Measurements from ENCODE around the gene AHRR.

DNA sequence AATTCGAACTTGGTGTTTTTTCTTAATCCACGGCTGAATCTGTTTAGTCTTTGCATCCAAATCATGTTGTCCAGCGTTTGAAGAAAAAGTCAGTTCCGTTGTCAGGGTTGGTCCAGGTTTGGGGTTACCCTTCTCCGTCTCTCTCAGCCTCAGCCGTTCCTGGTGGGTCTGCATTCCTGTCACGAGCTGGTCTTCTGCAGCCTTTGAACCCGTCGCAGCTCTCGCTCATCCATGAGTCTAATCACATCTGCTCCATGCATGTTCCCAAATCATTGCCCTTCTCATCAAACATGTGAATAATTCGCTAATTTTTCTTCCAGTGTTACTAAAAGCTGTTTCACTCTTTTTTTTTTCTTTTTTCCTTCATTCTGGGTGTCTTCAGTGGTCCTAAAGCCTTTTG, 82.5 kb downstream of the AHRR start:
- TF ChIP-seq, protein P1, sequence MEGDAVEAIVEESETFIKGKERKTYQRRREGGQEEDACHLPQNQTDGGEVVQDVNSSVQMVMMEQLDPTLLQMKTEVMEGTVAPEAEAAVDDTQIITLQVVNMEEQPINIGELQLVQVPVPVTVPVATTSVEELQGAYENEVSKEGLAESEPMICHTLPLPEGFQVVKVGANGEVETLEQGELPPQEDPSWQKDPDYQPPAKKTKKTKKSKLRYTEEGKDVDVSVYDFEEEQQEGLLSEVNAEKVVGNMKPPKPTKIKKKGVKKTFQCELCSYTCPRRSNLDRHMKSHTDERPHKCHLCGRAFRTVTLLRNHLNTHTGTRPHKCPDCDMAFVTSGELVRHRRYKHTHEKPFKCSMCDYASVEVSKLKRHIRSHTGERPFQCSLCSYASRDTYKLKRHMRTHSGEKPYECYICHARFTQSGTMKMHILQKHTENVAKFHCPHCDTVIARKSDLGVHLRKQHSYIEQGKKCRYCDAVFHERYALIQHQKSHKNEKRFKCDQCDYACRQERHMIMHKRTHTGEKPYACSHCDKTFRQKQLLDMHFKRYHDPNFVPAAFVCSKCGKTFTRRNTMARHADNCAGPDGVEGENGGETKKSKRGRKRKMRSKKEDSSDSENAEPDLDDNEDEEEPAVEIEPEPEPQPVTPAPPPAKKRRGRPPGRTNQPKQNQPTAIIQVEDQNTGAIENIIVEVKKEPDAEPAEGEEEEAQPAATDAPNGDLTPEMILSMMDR (IDR thresholded peaks at IDR 0.05; ENCODE audit: insufficient read depth, low read depth, low read length) = no peak
- TF ChIP-seq EZH2 (IDR thresholded peaks at IDR 0.05; ENCODE audit: insufficient read depth, low read length) = no peak
